Stimulated activated CD4-positive, alpha-beta T cell treated with anti-CD3 and anti-CD28 coated beads, Interleukin-4, amount 100 ng/mL, for 1 hour (primary cell): ENCODE measurements around the gene VWF.
"Not testable (repeated sequence)": the region's sequence is repeated elsewhere in the genome, so short reads cannot be mapped to it uniquely, and the experiment has no call there.

Experiments used
- DNase-seq: peaks from one replicate; pipeline ENCODE4 v3.0.0-alpha.2; 2020

Gene VWF

DNA sequence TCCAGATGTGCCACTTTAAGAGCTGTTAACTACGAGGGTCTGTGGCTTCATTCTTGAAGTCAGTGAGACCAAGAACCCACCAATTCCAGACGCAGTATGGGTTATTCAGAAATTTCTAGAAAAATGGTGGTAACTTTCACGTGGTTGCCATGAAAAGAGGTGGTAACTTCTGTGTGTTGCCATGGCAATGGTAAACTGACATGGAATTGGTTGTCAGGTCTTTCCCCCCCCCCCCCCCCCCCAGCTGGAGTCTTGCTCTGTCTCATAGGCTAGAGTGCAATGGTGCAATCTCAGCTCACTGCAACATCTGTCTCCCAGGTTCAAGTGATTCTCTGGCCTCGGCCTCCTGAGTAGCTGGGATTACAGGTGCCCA is 18.8 kb upstream of the VWF start:
- DNase-seq, result no peak

DNA sequence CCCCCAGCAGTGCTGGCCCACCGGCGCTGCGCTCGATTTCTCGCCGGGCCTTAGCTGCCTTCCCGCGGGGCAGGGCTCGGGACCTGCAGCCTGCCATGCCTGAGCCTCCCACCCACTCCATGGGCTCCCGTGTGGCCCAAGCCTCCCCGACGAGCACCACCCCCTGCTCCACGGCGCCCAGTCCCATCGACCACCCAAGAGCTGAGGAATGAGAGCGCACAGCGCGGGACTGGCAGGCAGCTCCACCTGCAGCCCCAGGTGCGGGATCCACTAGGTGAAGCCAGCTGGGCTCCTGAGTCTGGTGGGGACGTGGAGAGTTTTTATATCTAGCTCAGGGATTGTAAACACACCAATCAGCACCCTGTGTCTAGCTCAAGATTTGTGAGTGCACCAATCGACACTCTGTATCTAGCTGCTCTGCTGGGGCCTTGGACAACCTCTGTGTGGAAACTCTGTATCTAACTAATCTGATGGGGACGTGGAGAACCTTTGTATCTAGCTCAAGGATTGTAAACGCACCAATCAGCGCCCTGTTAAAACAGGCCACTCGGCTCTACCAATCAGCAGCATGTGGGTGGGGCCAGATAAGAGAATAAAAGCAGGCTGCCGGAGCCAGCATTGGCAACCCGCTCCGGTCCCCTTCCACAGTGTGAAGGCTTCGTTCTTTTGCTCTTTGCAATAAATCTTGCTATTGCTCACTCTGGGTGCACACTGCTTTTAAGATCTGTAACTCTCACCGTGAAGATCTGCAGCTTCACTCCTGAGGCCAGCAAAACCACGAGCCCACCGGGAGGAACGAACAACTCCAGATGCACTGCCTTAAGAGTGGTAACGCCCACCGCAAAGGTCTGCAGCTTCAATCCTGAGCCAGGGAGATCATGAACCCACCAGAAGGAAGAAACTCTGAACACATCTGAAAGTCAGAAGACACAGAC is 18.2 kb upstream of the VWF start:
- DNase-seq, result not testable (repeated sequence)

DNA sequence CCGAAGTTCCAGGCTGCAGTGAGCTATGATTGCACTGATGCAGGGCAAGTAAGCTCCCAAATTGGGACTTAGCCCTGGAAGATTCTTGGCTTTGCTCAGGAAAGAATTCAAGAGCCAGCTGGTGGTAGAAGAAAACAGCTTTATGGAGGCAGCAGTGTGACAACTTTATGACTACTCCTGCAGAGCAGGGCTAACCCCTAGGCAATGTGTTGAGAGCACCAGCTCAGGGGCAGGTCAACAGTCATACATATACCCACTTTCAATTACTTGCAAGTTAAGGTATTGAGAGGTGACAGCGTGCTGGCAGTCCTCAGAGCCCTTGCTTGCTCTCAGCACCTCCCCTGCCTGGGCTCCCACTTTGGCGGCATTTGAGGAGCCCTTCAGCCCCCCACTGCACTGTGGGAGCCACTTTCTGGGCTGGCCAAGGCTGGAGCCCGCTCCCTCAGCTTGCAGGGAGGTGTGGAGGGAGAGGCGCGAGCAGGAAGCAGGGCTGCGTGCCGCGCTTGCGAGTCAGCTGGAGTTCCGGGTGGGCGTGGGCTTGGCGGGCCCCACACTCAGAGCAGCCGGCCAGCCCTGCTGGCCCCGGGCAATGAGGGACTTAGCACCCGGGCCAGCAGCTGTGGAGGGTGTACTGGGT is 17.4 kb upstream of the VWF start:
- not testable (repeated sequence) for DNase-seq

DNA sequence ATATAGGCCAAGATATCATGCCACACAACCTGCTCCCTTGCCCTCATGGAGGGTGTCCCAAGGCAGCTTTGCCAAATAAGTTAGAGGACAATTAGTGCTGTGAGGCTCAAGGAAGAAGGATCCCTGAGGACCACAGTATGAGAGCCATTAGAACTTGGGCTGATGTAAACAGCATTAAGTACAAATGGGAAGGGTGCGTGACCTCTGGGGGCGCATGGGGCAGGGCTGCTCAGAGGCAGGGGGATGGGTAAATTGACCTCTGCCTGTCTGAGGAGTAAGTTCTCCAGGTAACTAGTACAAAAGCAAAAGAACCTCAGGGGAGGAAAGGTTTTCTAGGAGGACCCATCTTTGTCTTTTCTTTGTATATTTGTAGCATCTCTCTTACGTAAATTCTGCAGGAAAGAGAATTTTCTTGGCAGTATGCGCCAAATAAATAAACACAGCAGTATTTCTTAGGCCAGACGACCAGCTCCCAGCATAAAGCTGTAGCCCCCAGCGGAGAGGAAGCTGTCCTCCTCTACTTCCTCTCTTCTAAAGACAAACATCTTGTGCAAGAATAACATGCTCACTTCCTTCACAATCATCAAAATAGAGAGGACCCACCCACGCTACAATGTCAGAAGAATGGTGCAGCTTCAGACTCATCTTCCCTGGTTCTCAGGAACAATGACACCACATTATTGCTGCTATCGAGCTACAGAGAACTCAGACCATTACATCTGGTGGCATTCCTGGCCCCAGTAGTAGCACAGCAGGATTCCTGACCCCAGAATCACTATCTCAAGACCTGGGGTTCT is 16.4 kb upstream of the VWF start:
- DNase-seq, result peak; percentile 25

DNA sequence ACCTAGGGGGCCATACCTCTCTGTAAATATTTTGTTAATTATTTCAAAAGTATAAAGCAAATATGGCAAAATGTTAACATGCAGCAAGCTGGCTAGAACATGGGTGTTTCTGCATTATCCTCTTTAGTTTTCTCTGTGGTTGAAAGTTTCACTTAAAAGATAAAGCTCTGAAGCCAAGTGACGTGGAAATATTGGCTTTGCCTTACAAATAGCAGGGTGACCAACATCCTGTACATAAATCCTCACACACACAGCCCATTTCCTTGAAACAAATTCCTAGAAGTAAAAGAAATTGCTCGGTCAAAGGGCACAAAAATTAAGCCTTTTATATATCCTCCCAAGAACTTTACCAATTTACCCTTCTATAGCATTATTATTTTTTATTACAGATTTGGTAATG is 10.6 kb upstream of the VWF start:
- no peak for DNase-seq

DNA sequence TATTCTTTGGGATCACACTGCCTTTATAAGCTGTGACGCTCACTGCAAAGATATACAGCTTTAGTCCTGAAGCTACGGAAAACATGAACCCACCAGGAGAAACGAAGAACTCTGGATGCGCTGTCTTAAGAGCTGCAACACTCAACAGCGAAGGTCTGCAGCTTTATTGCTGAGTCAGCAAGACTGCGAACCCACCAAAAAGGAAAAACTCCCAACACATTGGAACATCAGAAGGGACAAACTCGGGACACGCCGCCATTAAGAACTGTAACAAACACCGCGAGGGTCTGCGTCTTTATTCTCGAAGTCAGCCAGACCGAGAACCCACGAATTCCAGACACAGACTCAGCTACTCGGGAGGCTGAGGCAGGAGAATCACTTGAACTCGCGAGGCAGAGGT is 9.2 kb upstream of the VWF start:
- no peak for DNase-seq

DNA sequence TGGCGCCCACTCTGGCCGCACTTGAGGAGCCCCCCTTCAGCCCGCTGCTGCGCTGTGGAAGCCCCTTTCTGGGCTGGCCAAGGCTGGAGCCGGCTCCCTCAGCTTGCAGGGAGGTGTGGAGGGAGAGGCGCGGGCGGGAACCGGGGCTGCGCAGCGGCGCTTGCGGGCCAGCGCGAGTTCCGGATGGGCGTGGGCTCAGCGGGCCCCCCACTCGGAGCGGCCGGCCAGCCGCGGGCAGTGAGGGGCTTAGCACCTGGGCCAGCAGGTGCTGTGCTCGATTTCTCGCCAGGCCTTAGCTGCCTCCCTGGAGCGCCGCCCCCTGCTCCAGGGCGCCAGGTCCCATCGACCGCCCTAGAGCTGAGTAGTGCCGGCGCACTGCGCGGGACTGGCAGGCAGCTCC is 8.0 kb upstream of the VWF start:
- DNase-seq, result no peak

DNA sequence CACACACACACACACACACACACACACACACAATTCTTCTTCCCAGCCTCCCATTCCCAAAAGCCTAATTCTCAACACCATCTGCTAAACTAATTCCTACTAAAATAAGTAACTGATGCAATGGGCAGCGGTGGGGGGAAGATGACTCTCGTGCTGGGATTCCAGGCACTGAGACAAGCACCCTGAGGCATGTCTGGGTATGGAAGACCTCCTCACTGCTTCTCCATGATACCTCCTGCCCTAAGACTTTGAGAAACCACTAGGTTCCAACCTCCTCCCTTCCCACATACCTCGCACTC is 789 bp upstream of the VWF start:
- DNase-seq, result no peak

DNA sequence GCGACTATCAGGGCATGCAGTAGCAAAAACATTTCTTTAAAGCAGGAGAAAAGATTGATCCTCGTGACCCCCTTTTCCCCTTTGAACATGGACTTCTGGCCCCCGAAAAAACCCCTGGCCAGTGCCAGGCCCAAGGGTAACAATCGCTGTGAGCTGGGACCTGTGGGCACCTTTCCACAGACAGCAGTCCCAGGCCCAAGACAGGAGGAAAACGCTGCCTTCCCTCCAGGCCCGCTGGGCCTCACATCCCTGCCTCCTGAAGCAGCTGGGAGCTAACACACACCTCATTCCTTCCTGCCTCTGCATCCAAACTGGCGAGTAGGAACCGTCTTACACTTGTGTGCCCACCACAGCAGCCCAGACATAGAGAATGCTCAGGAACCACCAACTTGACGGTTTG is 1.2 kb downstream of the VWF start:
- DNase-seq, result no peak

DNA sequence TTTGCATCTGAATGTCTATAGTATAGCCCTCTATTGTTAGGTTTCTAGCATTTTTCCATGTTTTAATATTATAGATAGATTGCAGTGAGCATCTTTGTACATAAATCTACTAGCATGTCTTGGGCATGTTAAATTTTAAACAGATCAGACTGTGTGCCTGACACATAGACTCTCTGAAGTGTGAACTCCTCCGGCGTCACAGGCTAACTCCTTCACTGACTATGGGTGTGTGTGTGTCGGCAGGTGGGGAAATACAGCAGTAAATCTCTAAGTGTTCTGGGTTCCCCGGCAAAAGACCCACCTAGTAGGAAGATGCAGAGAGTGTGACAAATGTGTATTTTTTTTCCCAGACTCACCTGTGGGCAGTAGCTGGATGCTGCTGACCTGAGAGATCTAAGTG is 2.3 kb downstream of the VWF start:
- DNase-seq, result no peak

DNA sequence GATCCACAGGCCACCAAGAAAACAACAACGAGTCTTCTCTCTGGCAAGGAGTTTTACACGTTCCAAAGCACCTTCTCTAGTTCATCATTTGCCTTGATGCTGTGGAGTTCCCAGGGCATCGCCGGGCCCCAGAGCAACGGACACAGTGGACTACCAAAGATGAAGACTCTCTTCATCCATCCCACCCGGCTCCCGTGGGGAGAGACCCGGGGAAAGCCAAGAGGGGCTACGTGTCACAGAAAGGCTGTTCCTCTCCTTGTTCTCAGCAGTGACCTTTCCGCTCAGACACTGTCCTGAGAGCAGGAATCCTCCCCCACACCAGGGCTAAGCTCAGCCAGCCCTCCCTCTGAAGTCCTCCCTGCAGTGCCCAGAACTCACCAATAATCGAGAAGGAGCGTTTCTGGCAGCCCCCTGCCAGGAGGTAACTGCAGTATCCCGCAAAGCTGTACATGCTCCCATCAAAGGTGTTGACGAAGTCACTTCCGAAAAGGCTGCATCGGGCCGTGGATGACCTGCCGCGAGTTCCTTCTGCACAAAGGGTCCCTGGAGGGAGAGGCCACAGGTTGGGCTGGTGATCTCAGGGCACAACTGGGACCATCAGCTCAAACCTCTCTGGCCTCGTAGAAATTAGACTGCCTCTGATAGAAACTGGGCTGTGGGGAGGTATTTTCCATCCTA is 3.5 kb downstream of the VWF start:
- DNase-seq, result no peak

DNA sequence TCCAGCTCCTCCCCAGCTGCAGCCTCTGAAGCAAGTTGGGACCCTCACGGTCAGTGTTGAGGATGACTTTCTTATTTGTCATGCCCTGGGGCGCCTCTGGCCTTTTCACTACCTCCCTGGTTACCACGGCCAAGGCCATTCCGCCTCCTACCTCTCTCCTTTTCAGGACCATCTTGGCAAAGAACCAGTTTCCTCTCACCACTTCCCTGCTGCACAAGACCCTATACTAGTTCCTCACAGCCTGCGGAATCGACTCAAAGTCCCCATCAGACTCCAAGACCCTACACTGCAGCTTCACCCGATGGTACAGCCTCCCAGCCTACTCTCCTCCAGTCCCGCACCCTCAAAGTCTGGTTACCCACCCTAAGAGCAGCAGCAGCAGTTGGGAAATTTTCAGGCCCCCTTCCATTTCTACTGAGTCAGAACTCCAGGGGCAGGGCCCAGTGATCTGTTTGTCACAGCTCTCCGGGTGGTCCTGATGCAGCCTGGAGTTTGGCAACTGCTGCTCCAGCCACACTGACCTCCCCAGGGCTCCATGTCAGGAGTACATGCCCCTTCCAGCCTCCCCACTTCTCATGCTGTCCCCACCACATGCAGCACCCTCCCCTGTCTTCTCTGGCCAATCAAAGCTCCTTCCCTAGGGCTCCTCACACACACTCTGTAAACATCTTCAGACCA is 5.4 kb downstream of the VWF start:
- no peak for DNase-seq

DNA sequence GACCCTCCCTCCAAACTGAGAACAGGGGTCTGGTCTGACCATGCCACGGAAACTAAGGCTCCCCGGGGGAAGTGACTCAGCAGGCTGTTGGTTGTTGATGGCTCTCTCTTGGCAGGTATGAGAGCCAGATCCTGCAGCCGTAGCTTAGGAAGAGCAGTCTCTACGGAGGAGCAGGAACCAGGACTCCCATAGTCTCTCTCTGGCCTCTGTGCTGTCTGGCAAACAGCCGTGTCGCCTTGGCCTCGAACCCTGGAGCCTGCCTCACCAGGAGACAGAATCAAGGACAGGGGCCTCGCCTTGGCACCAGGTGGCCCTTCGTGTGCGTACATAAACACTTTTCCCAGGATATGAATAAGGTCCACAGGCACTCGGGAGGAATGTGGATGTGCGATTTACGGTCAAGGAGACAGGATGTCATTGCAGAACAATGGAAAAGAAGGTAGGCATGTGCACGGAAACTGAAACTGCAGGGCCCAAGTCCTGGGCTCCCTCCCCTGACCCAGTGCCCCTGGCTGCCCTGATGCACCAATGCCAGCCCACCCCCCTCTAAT is 7.9 kb downstream of the VWF start:
- DNase-seq, result no peak

DNA sequence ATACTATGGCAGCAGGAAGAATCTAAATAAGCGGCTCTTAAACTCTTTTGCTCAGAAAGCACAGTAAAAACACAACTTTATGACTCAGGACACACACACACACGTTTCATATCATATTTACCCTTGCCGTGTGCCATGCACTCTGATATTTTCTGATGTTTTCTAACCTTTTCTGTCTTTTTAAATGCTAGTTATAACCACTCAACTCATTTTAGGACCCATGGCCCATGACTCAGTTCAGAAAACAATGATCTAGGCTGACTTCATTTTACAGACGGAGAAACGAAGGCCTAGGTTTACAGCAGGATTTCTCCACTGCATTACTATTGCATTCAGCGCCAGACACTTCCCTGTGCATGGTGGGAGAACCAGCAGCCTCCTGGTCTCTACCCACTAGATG is 9.1 kb downstream of the VWF start:
- no peak for DNase-seq

DNA sequence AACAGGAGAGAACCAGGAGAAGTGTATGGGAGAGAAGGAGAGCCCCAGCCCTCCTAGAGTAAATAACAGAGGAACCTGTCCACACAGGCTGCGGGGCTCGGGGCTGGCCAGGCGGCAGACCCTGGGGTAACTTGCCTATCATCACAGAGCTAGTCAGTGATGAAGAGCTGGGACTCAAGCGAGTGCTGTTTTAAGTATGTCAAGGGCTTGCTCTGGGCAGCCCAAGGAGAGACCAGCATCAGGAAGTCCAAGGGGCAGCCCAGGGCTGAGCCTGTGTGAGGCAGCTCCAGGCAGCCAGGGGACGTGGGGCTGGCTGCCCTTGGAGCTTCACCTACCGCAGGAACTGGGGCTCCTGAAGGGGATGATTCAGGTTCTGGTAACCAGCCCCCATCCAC is 10.0 kb downstream of the VWF start:
- DNase-seq, result no peak

DNA sequence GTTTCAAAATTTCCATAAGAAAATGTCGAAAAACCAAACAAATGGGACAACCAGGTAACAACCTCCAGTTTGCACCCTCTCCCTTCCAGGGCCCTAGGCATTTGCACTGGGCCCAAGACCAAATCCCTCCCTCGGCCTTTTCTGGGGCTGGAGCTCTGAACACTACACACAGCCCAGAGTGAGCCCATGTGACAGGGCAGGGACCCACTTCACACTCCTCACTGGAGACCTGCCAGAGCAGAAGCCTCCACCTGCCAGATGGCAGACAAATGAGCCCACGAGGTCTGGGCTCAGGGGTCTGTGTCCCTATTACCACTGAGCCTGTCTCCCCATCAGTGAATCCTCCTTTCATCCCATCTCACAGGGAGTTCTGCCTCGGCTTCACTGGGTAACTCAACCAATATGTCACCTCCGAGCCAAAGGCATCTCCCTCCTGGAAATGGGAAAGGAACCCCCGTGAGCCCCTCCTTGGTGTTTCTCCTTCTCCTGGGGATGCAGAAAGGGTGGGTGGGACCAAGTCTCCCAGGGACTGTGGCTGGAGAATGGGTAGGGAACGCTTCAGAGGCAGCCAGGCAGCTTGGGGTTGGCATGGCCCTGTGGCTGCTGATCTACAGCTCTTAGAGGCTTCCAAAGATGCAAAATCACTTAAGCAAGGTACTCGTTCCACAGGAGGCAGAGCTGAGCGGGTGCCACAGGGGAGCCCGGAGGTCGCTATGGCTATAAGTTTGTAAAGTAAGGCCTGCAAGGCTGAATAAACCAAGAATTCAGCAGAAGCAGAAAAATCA is 10.6 kb downstream of the VWF start:
- DNase-seq, result no peak

DNA sequence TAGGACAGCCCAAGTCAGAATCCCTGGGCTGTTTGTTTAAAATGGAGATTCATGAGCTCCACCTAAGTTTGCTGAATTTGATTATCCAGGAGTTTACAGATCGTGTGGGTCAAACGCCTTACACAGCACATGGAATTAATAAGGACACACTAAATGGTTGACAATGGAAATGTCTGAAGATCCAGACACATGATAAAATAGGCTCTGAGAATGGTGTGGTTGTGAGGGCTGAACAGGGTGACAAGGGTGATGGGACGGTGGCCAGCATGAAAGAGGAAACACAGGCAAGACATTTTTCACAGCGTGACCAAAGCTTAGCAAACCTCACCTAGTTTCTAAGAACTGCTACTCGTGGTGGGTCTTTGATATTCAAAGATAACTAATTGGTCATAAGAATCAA is 12.5 kb downstream of the VWF start:
- DNase-seq, result no peak

DNA sequence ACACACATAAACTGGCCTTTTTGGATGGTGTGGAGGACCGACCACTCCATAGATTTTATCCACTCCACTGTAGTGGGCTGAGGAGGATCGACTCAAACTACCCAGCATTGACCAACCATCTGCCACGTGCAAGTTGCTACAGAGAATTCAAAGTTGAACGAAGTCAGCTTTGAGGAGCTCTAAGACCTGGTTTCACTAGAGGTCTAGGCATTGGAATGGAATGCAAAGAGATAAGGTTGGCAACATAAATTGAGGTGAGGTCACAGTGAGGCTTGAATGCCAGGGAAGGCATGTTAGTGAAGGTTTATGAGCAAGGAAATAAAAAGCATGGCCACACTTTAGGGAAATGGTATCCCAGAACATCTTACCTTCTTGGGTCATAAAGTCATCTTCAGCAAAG is 14.5 kb downstream of the VWF start:
- no peak for DNase-seq

DNA sequence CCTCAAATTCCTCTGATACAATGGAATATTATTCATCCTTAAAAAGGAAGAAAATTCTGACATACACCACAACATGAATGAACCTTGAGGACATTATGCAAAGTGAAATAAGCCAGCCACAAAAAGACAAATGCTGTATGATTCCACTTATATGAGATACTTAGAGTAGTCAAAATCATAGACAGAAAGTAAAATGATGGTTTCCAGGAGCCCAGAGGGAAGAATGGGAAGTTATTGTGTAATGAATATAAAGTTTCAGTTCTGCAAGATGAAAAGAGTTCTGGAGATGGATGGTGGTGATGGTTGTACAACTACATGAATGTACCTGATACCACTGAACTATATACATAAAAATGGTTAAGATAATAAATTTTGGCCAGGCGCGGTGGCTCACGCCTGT is 18.3 kb downstream of the VWF start:
- no peak for DNase-seq

DNA sequence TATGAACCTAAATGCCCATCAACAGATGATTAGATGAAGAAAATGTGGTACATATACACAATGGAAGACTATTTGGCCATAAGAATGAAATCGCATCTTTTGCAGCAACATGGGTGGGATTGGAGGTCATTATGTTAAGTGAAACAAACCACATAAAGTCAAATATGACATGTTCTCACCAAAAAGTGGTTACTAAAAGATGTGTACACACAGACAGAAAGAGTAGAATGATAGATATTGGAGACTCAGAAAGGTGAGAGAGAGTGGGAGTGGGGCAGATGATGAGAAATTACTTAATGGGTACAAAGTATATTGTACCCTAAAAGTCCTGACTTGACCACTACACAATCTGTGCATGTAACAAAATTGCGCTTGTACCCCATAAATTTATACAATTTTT is 19.6 kb downstream of the VWF start:
- DNase-seq, result no peak

DNA sequence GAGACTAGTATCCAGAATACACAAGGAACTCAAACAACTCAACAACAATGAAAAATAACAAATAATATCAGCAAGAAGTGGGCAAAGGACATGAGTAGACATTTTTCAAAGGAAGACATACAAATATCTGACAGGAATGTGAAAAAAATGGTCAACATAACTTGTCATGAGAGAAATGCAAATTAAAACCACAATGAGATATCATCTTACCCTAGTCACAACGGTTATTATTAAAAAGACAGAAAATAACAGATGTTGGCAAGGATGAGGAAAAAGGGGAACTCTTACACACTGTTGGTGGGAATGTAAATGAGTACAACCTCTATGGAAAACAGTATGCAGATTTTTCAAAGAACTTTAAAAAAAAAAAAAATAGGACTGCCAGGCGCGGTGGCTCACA is 20.4 kb downstream of the VWF start:
- no peak for DNase-seq

DNA sequence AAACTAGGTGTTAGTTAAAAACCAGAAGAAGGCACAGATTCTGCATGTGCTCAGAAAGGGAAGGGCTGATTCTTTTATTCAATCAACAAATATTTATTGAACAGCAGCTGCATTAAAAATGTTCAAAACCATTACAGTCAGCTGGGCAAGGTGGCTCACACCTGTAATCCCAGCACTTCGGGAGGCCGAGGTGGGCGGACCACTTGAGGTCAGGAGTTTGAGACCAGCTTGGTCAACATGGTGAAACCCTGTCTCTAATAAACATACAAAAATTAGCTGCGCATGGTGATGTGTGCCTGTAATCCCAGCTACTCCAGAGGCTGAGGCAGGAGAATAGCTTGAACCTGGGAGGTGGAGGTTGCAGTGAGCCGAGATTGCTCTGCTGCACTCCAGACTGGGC is 22.4 kb downstream of the VWF start:
- DNase-seq, result not testable (repeated sequence)
